ENCODE results near the gene PROM1.
A peak's percentile ranks its signal among the peaks of the same experiment; 100 is the strongest.

The PROM1 gene

GRCh38 chr4:15988222-15988621 is 95.6 kb downstream of the PROM1 start:
- DNase-seq (ENCODE audit: low spot score): no peak

- DNase-seq (ENCODE audit: low spot score): no peak
Measured at GRCh38 chr4:15986907-15987306, 96.9 kb downstream of the PROM1 start.

GRCh38 chr4:15983610-15984009 is 100.2 kb downstream of the PROM1 start:
- DNase-seq (ENCODE audit: low spot score): no peak

- DNase-seq (ENCODE audit: low spot score): no peak
Measured at GRCh38 chr4:15982842-15983524, 100.8 kb downstream of the PROM1 start.

DNA sequence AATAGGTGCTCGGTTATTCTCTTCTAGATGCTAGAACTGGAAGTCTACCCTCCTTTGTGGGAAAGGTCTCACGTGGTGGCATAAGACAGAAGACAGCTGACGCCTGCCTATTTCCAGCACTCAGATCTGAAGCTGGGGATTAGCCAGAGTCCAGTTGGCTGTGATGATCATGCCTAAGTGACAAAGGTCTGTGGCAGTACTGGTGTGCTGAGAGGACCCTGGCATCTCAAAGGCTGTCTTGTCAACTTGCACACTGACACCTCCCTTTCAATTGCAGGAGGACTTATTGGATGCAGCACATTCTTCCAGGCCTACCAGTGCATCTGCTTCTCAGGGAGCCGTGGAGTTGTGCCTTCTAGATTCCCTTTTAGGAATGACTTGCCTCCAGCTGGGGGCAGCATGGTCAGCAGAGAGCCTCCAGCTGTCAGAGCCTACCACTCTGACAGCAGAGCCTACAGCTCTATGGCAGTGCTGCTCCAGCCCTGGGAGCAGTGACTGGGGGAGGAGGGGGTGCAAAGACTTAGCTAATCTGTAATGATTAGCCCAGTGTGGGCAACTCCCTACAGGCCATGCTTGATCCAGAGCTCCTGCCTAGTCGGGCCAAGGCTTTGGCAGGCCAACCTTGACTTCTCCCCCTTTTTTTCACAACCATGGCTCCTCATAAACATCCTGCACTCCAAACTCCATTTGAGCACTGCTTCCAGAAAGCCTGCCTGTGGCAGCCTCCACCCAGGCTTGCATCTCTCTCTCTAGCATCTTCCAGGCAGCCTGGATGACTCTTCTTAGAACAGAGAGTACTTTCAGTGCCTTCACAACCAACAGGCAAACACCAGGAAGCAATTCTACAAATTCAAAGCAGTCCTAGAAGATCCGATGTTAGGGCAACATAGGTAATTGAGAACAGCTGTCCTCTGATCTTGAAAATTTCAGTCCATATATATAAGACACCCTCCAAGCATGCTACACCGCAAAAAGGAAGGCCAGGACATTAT is 107.1 kb downstream of the PROM1 start:
- no peak for DNase-seq (ENCODE audit: low spot score)

DNA sequence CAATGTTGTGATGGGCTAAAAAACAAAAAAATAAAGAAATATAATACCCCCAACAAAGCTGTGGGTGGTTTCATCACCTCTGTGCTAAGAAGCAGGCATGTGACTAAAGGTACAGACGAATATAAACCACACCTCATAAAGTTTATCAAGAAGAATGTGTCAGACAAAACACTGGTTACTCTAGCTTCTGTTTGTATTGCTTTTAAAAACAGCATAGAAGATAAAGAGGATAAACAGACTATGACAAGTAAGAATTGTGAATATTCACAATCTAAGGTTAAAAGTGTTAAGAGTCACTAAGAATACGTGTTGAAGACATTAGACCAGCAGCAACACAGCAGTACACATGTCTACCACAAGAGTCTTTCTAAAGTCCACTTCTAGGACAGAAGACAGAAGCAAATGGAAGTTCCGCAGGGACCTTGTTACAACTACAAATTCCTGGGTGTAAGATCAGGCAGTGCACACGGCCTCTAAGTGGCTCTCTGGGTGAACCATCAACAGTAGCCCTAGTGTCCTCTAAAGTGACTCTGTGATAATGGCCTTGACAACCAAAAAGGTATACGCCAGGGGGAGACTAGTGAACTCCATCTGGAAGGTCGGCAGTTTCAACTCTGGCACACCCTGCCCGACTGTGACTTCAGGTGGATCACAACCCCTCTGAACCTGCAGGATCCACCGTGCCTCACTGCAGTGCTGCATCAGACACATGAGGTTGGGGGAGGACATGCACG is 112.6 kb downstream of the PROM1 start:
- DNase-seq (ENCODE audit: low spot score): no peak

DNA sequence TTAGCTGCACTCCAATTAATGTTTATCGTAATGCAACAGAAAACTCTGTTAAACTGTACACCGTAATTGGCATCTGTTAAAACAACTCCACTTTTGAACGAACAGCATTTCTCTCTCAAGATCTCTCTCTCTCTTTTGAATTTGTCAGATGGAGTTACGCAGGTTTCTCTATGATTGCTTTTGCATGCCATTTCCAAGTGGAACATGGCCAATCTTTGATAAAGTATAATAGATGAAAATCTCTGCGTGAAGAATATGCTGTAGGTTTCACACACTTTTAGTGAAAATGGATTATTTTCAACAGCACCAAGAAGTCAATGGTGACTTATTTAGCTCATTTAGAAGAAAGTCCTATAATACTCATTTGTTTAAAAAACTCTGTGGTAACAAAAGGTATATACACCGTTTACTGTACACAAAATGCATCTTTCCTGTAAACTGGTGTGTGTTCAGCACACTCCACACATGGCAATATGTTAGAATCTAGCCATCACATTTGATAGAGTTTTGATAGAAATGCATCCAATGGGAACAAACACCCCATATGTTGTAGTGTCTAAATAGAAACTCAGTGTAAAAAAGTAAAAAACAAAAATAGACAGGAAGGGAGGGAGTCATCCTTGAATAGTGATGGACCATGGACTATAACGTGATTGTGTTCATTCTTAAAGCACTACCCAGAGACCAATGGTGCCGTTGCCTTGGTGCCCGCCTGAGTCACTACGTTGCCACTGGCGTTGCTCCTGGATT is 115.1 kb downstream of the PROM1 start:
- no peak for DNase-seq (ENCODE audit: low spot score)

GRCh38 chr4:15965325-15965724 is 118.5 kb downstream of the PROM1 start:
- DNase-seq (ENCODE audit: low spot score): no peak

DNA sequence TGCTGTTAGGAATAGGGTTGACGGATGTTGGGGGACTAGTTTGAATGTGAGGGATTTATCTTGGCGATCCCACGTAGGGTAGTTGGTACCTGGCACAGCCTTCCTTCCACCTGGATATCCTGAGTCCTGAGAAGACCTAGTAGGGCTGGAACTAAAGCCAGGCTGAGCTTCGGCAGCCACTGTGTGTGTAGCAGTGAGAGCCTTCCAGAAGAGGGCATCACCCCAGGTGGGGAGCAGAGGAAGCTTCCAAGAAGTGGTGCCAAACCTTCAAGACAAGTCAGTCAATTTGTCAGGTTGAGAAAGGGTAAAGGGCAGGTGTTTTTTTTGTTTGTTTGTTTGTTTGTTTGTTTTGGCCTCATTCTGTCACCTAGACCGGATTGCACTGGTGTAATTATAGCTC is 119.7 kb downstream of the PROM1 start:
- no peak for DNase-seq (ENCODE audit: low spot score)

- DNase-seq (ENCODE audit: low spot score): no peak
Measured at GRCh38 chr4:15963576-15963975, 120.2 kb downstream of the PROM1 start.

DNA sequence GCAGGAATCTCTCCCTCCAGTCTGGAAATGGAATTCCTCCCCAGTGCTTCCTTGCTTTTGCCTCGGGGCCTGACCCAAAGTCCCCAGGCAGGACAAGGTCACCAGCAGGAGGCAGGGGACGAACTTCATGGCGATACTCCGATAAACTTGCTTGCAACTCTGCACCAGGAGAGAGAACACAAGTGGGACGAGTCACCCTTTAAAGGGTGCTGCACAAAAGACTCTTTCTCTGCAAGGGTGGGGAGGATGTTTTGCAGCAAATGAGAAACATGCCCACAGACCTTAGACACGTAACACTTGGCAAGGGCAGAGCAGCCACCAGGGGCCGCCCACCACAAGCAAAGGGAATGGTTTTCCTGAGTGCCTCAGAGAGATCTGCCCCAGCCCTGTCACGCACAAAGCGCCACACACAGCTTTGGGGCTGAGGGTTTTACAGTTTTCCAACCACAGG is 120.8 kb downstream of the PROM1 start, which contains the start of gene FGFBP2:
Gene FGFBP2, minus strand, starts transcription at position 175 of the 451 bp plus-strand sequence. Its CDS starts 46 bp downstream, at position 129.
- peak; percentile 43 for DNase-seq (ENCODE audit: low spot score)

- DNase-seq (ENCODE audit: low spot score): no peak
Measured at GRCh38 chr4:15961781-15962510, 121.9 kb downstream of the PROM1 start.

GRCh38 chr4:15958562-15958961 is 125.3 kb downstream of the PROM1 start:
- DNase-seq (ENCODE audit: low spot score): no peak

GRCh38 chr4:15956179-15956850 is 127.5 kb downstream of the PROM1 start:
- peak; percentile 73 for DNase-seq (ENCODE audit: low spot score)

- DNase-seq (ENCODE audit: low spot score): no peak
Measured at GRCh38 chr4:15955670-15956069, 128.2 kb downstream of the PROM1 start.

- DNase-seq (ENCODE audit: low spot score): no peak
Measured at GRCh38 chr4:15953625-15954024, 130.2 kb downstream of the PROM1 start.

GRCh38 chr4:15951781-15952180 is 132.0 kb downstream of the PROM1 start:
- DNase-seq (ENCODE audit: low spot score): no peak

DNA sequence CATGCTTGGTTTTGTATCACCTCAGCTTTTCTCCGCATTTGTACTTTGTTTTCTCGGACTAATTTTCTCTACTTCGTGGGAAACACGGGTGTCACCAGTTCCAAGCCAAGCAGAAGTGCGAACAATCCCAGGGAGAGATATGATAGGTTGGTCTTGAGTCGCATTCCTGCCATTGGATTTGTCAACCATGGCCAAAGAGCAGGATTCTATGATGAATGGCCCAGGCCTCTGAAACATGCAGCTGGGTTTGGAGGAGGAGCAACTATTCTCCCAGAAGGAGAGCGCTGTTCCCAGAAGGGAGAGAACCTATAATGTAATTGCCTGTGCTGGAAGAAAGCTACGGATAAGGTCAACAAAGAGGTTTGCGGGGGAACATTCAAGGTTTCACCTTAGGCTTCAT is 135.0 kb downstream of the PROM1 start:
- no peak for DNase-seq (ENCODE audit: low spot score)

GRCh38 chr4:15947684-15948083 is 136.1 kb downstream of the PROM1 start:
- no peak for DNase-seq (ENCODE audit: low spot score)

DNA sequence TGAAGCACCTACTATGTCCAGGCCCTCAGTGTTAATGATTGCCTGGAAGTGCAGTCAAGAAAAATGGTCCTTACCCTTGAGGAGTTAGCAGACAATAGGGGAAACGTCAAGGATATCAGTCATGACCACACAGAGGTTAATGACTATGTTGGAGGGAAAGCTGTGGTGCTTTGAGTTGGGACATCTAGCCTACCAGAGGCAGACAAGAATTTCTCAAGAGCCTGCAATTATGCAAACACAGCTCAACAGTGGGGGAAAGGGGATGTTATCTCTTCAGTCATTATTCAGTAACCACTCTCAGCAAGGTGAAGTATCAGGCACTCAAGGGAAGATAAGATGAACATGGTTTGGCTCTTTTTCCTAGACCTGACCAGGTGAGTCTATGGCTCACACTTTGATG is 138.3 kb downstream of the PROM1 start:
- DNase-seq (ENCODE audit: low spot score): no peak

Data from Ammon's horn (tissue), 1 donor.